Amniotic epithelial cell (primary cell): ENCODE measurements around the gene KDELR3.
A peak's percentile ranks its signal among the peaks of the same experiment; 100 is the strongest.
"Not testable (repeated sequence)": the region's sequence is repeated elsewhere in the genome, so short reads cannot be mapped to it uniquely, and the experiment has no call there.

Source experiments
- DNase-seq: peaks from one replicate; pipeline ENCODE4 v3.0.0-alpha.2; 2010; ENCODE audit warnings: low read depth

The KDELR3 gene

GRCh38 chr22:38456841-38457699, 10.8 kb upstream of the KDELR3 start:
- no peak for DNase-seq

DNA sequence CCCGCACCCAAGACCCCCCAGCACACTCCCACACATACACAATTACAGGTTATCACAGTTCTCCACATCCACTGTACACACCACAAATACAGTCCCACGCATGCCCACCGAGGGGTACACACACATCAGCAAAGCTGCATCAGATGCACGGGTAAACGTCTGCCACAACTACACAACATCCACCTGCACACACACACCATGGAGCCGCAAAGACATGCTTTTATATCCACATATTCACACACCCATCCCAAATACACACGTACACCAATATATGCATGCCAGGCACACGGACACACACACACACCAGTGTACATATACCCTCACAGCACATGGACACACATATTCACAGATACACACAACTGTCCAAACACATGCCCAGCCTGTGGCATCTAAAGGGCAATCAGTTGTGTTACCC, 7.5 kb upstream of the KDELR3 start:
- DNase-seq, result no peak

DNA sequence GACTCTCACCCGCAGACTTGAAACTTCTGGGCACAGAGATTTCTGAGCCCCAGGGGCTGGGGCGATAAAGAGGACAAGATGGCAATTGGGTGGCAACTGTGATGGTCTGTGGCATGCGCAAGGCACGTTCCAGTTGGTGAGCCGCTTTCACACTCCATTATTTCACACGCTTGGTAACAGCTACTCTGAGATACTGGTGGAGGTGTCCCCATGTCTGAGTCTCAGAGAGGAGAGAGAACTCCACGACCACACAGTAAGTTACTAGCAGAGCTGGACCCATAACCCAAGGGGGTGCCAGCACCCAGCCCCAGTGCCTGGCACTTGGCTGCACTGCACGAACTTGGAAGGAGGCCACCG, 6.9 kb upstream of the KDELR3 start:
- no peak for DNase-seq

- peak; percentile 78 for DNase-seq
Observed at GRCh38 chr22:38461414-38462081, 6.3 kb upstream of the KDELR3 start.

DNA sequence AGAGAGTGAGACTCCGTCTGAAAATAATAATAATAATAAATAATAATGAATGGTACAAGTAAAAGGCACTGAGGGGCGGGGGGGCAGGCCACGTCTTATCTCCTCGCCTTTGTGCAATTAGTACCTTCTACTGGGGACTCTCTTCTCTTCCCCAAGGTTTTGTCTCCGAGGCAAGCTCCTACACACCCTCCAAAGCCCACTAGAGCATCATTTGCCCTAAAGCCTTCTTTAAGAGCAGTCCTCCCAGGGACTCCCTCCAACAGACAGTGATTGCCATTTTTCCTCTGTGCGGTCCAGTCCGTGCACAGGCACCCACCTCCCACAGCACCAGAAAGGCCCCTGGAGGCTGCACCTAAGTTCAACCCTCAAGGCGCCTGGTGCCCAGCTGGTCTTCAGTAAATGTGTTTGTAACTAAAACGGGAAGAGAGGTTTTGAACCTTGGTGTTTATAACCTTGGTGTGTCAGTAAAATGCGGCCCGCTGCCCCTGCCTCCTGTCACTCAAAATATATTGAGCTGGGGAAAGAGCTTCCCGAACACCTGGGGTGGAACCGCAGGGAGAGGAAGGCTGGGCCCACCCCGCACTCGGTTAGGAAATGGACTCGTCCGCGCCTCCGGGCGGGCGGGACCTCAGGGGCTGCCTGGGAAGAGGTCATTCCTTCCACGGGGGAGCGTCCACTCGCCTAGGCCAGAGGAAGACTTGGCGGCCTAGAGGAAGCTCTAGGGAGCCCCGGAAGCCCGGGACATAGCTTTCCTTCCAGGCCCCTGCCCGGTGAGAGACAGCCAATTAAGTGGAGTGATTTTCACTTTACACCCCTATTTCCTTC, 4.7 kb upstream of the KDELR3 start:
- peak; percentile 77 for DNase-seq

DNA sequence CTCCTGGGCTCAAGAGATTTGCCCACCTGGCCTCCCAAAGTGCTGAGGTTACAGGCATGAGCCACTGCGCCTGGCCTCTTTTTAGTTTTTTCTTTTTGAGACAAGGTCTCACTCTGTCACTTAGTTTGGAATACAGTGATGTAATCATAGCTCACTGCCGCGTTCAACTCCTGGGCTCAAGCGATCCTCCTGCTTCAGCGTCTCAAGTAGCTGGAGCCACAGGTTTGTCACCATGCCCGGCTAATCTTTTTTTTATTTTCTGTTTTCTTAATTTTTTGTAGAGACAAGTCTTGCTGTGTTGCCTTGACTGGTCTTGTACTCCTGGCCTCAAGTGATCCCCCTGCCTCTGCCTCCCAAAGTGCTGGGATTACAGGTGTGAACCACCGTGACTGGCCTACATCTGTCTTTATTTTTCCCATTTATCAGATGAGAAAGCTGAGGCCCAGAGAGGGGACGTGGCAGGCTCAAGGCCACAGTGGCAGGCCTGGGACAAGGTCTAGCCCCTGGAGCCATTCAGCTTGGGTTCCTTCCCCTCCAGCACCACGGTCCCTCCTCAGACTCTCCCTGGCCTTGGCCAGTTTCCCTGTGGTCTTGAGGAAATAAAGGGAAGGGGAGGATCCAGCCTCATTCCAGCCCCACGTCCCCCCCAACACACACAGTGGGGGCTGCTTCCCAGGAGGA, 2.8 kb upstream of the KDELR3 start:
- DNase-seq, result no peak

DNA sequence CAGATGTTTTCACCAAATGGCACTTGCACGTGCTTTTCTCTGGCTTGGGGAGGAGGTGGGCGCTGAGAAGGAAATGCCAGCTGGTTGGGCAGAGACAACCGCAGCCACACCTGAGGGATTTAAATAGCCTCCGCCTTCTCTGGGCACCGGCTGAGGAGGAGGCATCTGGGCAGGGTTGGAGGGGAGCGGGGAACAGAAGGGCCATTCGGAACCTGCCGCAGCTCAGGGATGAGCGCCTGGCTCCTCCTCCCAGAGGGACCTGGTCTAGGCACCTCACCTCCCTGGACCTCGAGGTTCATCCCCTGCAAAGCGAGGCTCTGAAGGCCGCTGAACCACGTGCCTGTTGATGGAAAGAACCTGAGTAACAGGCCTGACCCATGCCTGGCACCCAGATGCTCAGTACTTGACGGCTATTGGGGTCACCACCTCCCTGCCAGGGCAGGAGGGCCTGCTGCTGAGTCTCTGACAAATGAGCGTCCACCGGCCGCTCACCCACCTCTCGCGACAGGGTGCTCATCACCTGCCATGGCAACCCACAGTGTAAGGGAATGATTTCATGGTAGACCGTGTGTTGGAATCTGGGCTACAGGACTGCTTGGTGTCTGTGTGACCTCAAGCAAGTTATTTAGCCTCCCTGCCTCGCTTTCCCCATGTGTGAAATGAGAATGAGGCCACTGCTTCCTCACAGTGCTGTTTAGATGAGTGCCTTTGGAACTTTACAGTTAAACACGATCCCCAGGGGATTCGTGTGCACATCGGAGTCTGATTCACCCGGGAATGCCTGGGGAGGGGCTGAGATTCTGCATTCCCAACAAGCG, 2.0 kb upstream of the KDELR3 start:
- DNase-seq, result no peak

DNA sequence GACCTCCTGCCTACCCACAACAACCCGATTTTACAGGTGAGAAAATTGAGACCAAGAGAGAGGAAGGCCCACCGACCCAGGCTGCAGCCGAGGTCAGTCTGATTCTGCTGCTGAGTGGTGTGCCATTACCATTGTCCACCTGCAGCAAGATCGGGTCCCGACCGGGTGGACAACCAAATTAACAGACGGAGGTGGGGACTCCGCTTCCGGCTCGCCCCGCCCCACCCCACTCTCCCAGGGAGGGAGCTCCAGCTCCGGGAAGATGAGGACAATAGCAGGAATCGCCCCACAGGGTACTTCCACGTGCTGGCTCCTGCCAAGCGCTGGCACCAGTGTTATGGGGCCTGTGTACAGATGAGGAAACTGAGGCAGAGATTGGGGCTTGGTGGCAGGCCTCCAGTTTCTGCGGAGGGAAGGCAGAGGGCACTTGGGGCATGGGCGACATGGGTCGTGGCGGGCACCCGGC, 425 bp upstream of the KDELR3 start:
- no peak for DNase-seq

DNA sequence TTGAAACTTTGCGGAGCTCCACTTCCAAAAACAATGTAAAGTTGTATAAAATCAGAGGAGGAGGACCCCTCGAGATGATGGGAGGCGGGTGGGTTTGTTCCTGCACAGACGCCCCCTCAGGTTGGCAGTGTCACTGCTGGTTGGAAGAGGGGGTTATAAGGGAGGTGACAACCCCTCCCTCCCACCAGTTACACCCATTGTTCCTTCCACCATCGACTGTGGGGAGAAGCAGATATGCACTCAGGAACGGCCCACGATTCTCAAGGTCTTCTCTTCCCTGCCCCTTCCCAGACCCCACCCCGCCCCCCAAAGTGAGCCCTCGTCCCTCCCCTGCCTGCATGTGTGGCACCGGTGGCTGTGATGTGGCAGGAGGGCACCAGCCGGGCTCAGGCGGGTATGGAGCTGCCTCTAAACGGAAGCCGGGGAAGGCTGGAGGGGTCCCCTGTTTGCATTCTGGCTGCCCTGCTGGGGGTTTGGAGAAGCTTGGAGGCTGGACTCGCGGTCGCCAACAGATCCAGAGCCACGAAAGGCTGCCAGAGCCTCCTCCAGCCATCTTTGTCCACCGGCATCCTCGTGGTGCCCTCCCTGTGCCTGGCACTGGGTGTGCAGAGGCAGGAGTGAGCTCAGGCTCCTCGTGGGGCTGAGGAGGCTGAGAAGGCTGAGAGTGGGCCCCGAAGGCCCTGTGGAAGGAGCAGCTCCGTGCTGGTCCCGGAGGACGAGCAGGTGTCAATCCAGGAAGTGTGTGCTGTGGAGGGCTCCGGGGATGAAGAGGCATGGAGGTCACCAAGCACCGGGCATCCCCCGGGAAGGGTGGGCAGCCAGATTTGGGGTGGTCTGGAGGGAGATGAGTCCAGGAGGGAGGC, 778 bp downstream of the KDELR3 start:
- no peak for DNase-seq

DNA sequence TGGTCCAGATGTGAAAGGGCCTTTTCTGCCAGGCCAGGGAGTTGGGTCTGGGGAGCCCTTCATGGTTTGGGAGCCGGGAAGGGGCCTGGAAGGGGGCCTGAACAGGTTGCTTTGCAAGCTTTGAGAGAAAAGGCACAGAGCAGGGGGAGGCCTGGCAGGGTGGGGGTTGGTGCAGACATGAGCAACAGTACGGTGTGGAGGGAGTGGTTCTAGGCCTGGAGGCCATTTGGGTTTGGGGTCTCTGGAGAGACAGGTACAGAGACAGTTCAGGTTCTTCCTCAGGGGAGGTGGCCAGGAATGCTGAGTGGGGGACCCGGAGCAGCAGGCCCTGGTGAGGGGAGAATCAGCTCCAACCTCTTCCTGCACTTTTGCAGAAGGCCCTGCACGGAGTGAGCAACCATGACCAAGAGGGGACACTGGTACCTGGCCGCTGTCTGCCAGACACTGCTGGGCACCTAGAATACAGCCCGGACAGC, 1.4 kb downstream of the KDELR3 start:
- DNase-seq, result no peak

DNA sequence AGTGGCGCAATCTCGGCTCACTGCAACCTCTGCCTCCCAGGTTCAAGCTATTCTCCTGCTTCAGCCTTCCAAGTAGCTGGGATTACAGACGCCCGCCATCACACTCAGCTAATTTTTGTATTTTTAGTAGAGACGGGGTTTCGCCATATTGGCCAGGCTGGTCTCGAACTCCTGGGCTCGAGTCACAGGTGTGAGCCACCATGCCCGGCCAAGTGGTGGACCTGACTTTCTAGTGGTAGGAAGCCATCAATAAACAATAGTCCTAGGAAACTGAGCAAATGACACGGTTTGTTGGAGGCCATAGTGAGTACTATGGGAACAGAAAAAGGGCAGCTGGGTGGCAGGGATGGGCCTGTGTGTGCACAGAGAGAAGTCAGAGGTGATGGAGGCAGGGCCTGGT, 2.3 kb downstream of the KDELR3 start:
- DNase-seq, result not testable (repeated sequence)

DNA sequence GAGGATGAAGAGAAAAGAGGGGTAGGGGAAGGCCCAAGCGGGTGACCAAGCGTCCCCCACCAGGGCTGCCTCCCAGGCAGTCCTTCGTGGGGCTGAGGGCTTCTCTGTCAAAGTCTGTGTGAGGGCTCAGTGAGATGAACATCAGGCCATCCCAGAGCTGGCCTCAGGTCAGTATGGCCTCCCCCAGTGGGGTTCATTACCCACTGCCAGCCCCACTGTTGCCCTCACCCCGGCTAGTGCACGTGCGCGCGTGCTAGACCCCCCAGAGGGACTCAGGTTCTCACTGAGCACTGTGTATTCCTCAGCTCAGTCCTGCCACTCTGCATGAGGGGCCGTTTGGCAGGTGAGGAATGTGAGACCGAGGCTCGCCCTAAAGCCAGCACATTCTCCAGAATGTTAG, 3.3 kb downstream of the KDELR3 start:
- no peak for DNase-seq

- DNase-seq, result no peak
Observed at GRCh38 chr22:38474003-38474607, 6.2 kb downstream of the KDELR3 start.

GRCh38 chr22:38477585-38477984, 9.7 kb downstream of the KDELR3 start:
- no peak for DNase-seq

DNA sequence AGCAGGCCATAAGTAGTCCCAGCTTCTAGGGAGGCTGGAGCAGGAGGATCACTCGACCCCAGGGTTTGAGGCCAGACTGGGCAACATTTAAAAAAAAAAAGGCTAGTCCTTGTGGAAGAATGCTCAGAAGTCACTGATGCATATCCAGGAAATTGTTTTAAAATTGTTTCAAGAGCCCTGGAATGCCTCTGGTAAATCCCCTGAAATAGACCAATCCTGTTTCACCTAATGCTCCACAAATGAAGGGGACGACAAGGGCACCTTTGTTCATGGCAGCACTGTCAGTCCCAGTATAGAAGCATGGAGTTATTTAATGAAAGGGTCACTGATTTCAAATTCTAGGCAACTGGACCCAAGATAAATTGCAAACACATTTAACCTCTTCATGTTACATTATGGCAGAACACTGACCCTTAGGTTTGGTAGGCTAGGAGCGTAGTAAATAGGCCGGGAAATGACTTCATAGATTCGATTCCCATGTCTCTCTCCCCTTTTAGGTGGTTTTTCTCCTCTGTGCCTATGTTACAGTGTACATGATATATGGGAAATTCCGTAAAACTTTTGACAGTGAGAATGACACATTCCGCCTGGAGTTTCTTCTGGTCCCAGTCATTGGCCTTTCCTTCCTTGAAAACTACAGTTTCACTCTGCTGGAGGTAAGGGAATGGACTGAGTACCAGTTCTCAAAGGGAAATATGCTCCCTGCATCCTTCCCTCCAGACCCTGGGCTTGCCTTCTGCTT, 11.4 kb downstream of the KDELR3 start:
- no peak for DNase-seq

GRCh38 chr22:38481162-38481870, 13.4 kb downstream of the KDELR3 start:
- no peak for DNase-seq

GRCh38 chr22:38481871-38482332, 14.0 kb downstream of the KDELR3 start:
- no peak for DNase-seq

GRCh38 chr22:38482662-38483308, 14.9 kb downstream of the KDELR3 start:
- DNase-seq, result no peak
